ENCODE results near the gene CATSPER4. TPM values are rescaled to one million over a fixed set of nuclear protein-coding genes. Genes with fewer than 3 reads are reported as not detected.

CATSPER4 gene
- total RNA-seq, 1 experiment from 2014 or later = 0.20 TPM

GRCh38 chr1:26191739-26192138 is 1.3 kb downstream of the CATSPER4 start:
- ChIA-PET POLR2A (no interaction called here), CTCF (no interaction called here)
- Histone ChIP-seq H3K9me3 (no peaks in the 10 kb centered on the region), H3K4me1 (no peaks in the 10 kb centered on the region), H3K27me3 (replicated peaks; ENCODE audit: control insufficient read depth, insufficient read depth, low read length) (no peaks in the 10 kb centered on the region), H3K36me3 (ENCODE audit: control insufficient read depth, insufficient read depth, low read length) (no peaks in the 10 kb centered on the region; the same call in 1 of the 2 replicates), H3K4me3 (ENCODE audit: low read depth, low read length) (no peak overlapping the region)
- TF ChIP-seq, protein P1, sequence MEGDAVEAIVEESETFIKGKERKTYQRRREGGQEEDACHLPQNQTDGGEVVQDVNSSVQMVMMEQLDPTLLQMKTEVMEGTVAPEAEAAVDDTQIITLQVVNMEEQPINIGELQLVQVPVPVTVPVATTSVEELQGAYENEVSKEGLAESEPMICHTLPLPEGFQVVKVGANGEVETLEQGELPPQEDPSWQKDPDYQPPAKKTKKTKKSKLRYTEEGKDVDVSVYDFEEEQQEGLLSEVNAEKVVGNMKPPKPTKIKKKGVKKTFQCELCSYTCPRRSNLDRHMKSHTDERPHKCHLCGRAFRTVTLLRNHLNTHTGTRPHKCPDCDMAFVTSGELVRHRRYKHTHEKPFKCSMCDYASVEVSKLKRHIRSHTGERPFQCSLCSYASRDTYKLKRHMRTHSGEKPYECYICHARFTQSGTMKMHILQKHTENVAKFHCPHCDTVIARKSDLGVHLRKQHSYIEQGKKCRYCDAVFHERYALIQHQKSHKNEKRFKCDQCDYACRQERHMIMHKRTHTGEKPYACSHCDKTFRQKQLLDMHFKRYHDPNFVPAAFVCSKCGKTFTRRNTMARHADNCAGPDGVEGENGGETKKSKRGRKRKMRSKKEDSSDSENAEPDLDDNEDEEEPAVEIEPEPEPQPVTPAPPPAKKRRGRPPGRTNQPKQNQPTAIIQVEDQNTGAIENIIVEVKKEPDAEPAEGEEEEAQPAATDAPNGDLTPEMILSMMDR (IDR thresholded peaks at IDR 0.05; ENCODE audit: insufficient read depth in 1 of 2, low read depth in 1 of 2, low read length in 1 of 2, severe bottlenecking in 1 of 2, unreplicated experiment in 1 of 2) = no peak
- peaks cover 14% of the 10 kb centered on the region for H3K4me1 Mint-ChIP-seq (ENCODE audit: low read depth, unreplicated experiment)
- no peaks in the 10 kb centered on the region for H3K36me3 Mint-ChIP-seq (ENCODE audit: insufficient read depth, unreplicated experiment)
- intact Hi-C loops (cut with micrococcal nuclease; ENCODE audit: unreplicated experiment) = loop anchor here (5.0 kb wide), 1 partner anchor 41 kb away; the partner anchor contains the start of gene CEP85
- H3K27ac Mint-ChIP-seq (ENCODE audit: unreplicated experiment) = no peak overlapping the region
- no peaks in the 10 kb centered on the region for H3K27me3 Mint-ChIP-seq (ENCODE audit: insufficient read depth, unreplicated experiment)
- no peaks in the 10 kb centered on the region for H3K9me3 Mint-ChIP-seq (ENCODE audit: unreplicated experiment)
- H3K4me3 Mint-ChIP-seq (ENCODE audit: unreplicated experiment) = no peak overlapping the region
- BruUV-seq (replicated peaks) = no TSS peak
- DNase-seq = no peak

- intact Hi-C loops (cut with micrococcal nuclease; ENCODE audit: unreplicated experiment) = no loop called here
- H3K27ac Mint-ChIP-seq (ENCODE audit: unreplicated experiment) = no peak overlapping the region
- ChIA-PET CTCF (no interaction called here), POLR2A (interaction anchor here (1.5 kb wide), 1 partner anchor 26 kb away, joined by 15 read pairs; the partner anchor contains the start of gene ZNF593)
- DNase-seq = no peak
- H3K4me1 ChIP-seq = no peaks in the 10 kb centered on the region
- no peak overlapping the region for H3K4me3 Mint-ChIP-seq (ENCODE audit: unreplicated experiment)
- H3K36me3 Mint-ChIP-seq (ENCODE audit: insufficient read depth, unreplicated experiment) = no peaks in the 10 kb centered on the region
- no peaks in the 10 kb centered on the region for H3K27me3 Mint-ChIP-seq (ENCODE audit: insufficient read depth, unreplicated experiment)
- TF ChIP-seq, protein P1 (IDR thresholded peaks at IDR 0.05; ENCODE audit: insufficient read depth in 1 of 2, low read depth in 1 of 2, low read length in 1 of 2, severe bottlenecking in 1 of 2, unreplicated experiment in 1 of 2) = no peak
- no peaks in the 10 kb centered on the region for H3K9me3 ChIP-seq
- no peaks in the 10 kb centered on the region for H3K9me3 Mint-ChIP-seq (ENCODE audit: unreplicated experiment)
- H3K27me3 ChIP-seq (replicated peaks; ENCODE audit: control insufficient read depth, insufficient read depth, low read length) = no peaks in the 10 kb centered on the region
- H3K4me3 ChIP-seq (ENCODE audit: low read depth, low read length) = no peak overlapping the region
- H3K36me3 ChIP-seq (ENCODE audit: control insufficient read depth, insufficient read depth, low read length) = no peaks in the 10 kb centered on the region
- H3K4me1 Mint-ChIP-seq (ENCODE audit: low read depth, unreplicated experiment) = peaks cover under 1% of the 10 kb centered on the region
- no TSS peak for BruUV-seq (replicated peaks)
Measured at GRCh38 chr1:26195805-26196204, 5.4 kb downstream of the CATSPER4 start.

- no peaks in the 10 kb centered on the region for H3K9me3 ChIP-seq
- POLR2A ChIA-PET = interaction anchor here (1.5 kb wide), 1 partner anchor 27 kb away, joined by 15 read pairs; the partner anchor contains the start of gene ZNF593
- no peaks in the 10 kb centered on the region for H3K27me3 Mint-ChIP-seq (ENCODE audit: insufficient read depth, unreplicated experiment)
- no peaks in the 10 kb centered on the region for H3K4me1 ChIP-seq
- no peaks in the 10 kb centered on the region for H3K4me1 Mint-ChIP-seq (ENCODE audit: low read depth, unreplicated experiment)
- no peaks in the 10 kb centered on the region for H3K36me3 Mint-ChIP-seq (ENCODE audit: insufficient read depth, unreplicated experiment)
- no peaks in the 10 kb centered on the region for H3K27me3 ChIP-seq (replicated peaks; ENCODE audit: control insufficient read depth, insufficient read depth, low read length)
- H3K4me3 Mint-ChIP-seq (ENCODE audit: unreplicated experiment) = no peak overlapping the region
- no peaks in the 10 kb centered on the region for H3K36me3 ChIP-seq (ENCODE audit: control insufficient read depth, insufficient read depth, low read length)
- H3K4me3 ChIP-seq (ENCODE audit: low read depth, low read length) = no peak overlapping the region
- CTCF ChIA-PET = no interaction called here
- no peak overlapping the region for H3K27ac Mint-ChIP-seq (ENCODE audit: unreplicated experiment)
- intact Hi-C loops (cut with micrococcal nuclease; ENCODE audit: unreplicated experiment) = no loop called here
- TF ChIP-seq, protein P1 (IDR thresholded peaks at IDR 0.05; ENCODE audit: insufficient read depth in 1 of 2, low read depth in 1 of 2, low read length in 1 of 2, severe bottlenecking in 1 of 2, unreplicated experiment in 1 of 2) = no peak
- BruUV-seq (replicated peaks) = no TSS peak
- H3K9me3 Mint-ChIP-seq (ENCODE audit: unreplicated experiment) = no peaks in the 10 kb centered on the region
- DNase-seq = no peak
Measured at GRCh38 chr1:26197301-26197700, 6.9 kb downstream of the CATSPER4 start.

Data from Caco-2 (cell line).